Kidney epithelial cell (primary cell): ENCODE measurements around the gene MIOS. TPM values are rescaled to one million over a fixed set of nuclear protein-coding genes. Genes with fewer than 3 reads are reported as not detected.
A peak's percentile ranks its signal among the peaks of the same experiment; 100 is the strongest.

Experiments used
- DNase-seq: peaks from one replicate; pipeline ENCODE4 v3.0.0-alpha.2; 2010; ENCODE audit warnings: low read depth
- H3K27me3 ChIP-seq: 2 replicates; pipeline ENCODE4 v1.6.0; 2011; ENCODE audit warnings: low read length; ENCODE audit not compliant: control insufficient read depth, insufficient read depth
- H3K36me3 ChIP-seq: 2 replicates; pipeline ENCODE4 v1.5.1; 2011; ENCODE audit warnings: low read length; ENCODE audit not compliant: control insufficient read depth, insufficient read depth
- H3K4me3 ChIP-seq: 2 replicates; pipeline ENCODE4 v1.5.1; 2011; ENCODE audit warnings: low read depth, mild to moderate bottlenecking, control low read depth, low read length
- CTCF ChIP-seq: IDR thresholded peaks from 2 replicates; pipeline ENCODE4 v1.5.1; 2011; ENCODE audit warnings: mild to moderate bottlenecking, moderate library complexity, low read length, control low read depth, inconsistent platforms; ENCODE audit not compliant: insufficient read depth, poor library complexity, severe bottlenecking
- total RNA-seq: library from RNA; depleted of rRNA; stranded (reverse); fragments of >200 nt; gene quantifications from 2 replicates; pipeline ENCODE4 v1.2.3, GENCODE V29; 2015

MIOS gene
- total RNA-seq, 1 donor from 2014 or later = 41.9 TPM

DNA sequence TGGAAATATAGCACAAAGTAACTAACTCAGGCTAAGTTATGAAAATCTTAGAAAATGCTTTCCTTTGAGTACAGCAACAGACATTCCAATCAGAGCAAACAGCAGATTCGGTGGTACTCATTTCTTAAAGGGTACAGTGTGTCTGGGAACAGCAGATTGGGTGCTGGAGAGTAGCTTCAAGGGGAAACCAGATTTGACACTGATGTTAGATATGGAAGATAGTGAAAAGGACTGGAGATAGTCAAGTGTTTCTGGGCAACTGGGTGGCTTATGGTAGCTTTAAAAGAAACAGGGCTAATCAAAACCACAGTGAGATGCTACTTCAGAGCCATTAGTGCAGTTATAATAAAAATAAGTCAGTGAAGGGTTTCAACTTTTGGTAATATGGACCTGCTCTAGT, 61.8 kb downstream of the MIOS start:
- no peaks in the 10 kb centered on the region for H3K27me3 ChIP-seq
- no peak for TF ChIP-seq CTCF
- DNase-seq = no peak
- no peaks in the 10 kb centered on the region for H3K36me3 ChIP-seq
- no peak overlapping the region for H3K4me3 ChIP-seq

- Histone ChIP-seq H3K27me3 (no peaks in the 10 kb centered on the region), H3K4me3 (no peak overlapping the region), H3K36me3 (no peaks in the 10 kb centered on the region)
- DNase-seq = no peak
- TF ChIP-seq CTCF = no peak
These were observed 64.1 kb downstream of the MIOS start for GRCh38 chr7:7630626-7631329.

DNA sequence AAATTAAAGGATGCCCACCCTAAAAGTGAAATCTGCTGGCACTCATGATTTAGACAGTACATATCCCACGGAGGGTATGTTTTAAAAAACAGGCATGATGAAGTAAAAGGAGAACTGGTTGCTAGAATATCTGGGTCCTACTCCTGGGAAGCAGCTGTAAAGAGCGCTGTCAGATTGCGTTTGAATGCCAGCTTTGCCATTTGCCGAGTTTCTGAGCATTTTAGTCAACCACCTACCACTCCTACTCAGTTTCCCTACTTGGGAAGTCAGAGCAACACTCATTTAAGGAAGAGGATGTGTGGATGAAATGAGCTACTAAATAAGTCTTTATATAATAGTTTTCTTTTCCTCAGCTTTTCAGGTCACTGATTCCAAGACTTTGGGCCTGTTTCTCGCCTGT, 72.7 kb downstream of the MIOS start:
- peak overlapping the region; percentile 97 for H3K4me3 ChIP-seq
- no peaks in the 10 kb centered on the region for H3K36me3 ChIP-seq
- H3K27me3 ChIP-seq = no peaks in the 10 kb centered on the region
- TF ChIP-seq CTCF = no peak
- DNase-seq = no peak

DNA sequence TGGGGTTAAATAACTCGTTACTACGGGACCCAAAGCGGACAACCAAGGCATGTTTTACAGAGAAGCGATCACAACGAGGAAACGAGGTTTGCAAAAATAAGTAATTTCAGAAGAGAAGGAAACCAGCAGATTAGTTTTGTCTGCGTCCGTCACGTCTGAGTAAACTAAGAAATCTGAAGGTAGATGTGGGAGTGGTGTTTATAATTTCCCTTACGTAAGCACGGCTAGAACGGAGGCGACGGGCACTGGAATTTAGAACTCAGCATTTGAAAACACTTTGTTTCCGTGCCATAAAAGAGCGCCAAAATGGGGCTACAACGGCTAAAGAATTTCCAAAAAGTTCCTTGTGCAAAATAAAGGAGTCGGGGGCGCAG, 73.2 kb downstream of the MIOS start:
- H3K36me3 ChIP-seq = no peaks in the 10 kb centered on the region
- no peak for DNase-seq
- no peak for TF ChIP-seq CTCF
- peak overlapping the region; percentile 97 for H3K4me3 ChIP-seq
- H3K27me3 ChIP-seq = no peaks in the 10 kb centered on the region

GRCh38 chr7:7640221-7641128, 73.8 kb downstream of the MIOS start, which contains the start of gene UMAD1:
Gene UMAD1 (plus strand): TSS chr7:7640752. CDS start chr7:7673372, 32,620 bp downstream.
- TF ChIP-seq CTCF = no peak
- H3K4me3 ChIP-seq = peak within 1 kb of the TSS; percentile 97
- DNase-seq = peak; percentile 98

More at GRCh38 chr7:7640221-7641128, 73.8 kb downstream of the MIOS start, which contains the start of gene UMAD1:
- Histone ChIP-seq H3K27me3 (no peaks in the 10 kb centered on the region), H3K36me3 (no peaks in the 10 kb centered on the region)
